SK-N-SH (cell line): ENCODE results near the gene TMEM234. TPM values are rescaled to one million over a fixed set of nuclear protein-coding genes. Genes with fewer than 3 reads are reported as not detected.

Experiments
- CTCF ChIA-PET: fragments of 300-600, 350-600 bp; formaldehyde crosslinking; extraction: SDS; loops from one replicate; lab custom pipeline; 2021; lab: Yijun Ruan, JAX
- POLR2A ChIA-PET: fragments of 350-600 bp; sonication (Branson Sonifier 250); formaldehyde crosslinking; extraction: SDS; loops from one replicate; lab custom pipeline; 2020; ENCODE audit warnings: antibody characterized with exemption, inconsistent platforms; lab: Yijun Ruan, JAX
- DNase-seq: peaks from one replicate; pipeline ENCODE4 v3.0.0; 2012
- H2AFZ ChIP-seq: fragments of 200-600 bp; sonication (generic); 2 replicates; pipeline ENCODE4 v1.8.1; 2016; ENCODE audit warnings: antibody characterized with exemption, mild to moderate bottlenecking, low read depth
- H3F3A ChIP-seq: fragments of 200-600 bp; sonication (generic); replicated peaks from 2 replicates; pipeline ENCODE3; 2016; ENCODE audit warnings: antibody characterized with exemption, mild to moderate bottlenecking; ENCODE audit not compliant: insufficient read depth
- H3K27ac ChIP-seq, 2 experiments: fragments of 200-500 bp in 1 of 2; fragments of 200-600 bp in 1 of 2; sonication (Bioruptor generic) in 1 of 2; sonication (generic), shearing (Covaris generic) in 1 of 2; 2 replicates each; pipeline versions ENCODE4 v1.5.1 to v1.6.1; 2014 to 2016; ENCODE audit warnings: low read depth in 2 of 2, inconsistent platforms in 1 of 2, low read length in 1 of 2, mild to moderate bottlenecking in 1 of 2, mixed read lengths in 1 of 2
- H3K27me3 ChIP-seq: fragments of 200-600 bp; sonication (generic), shearing (Covaris generic); 2 replicates; pipeline ENCODE4 v1.6.1; 2016; ENCODE audit warnings: mixed run types; ENCODE audit not compliant: insufficient read depth
- H3K36me3 ChIP-seq, 2 experiments: fragments of 200-500 bp in 1 of 2; fragments of 200-600 bp in 1 of 2; sonication (Bioruptor generic) in 1 of 2; sonication (generic) in 1 of 2; replicated peaks in 1 of 2; 2 replicates each; pipeline versions ENCODE3 to v1.5.1; 2014 to 2016; ENCODE audit warnings: low read length in 1 of 2, mild to moderate bottlenecking in 1 of 2; ENCODE audit not compliant: insufficient read depth in 2 of 2, control insufficient read depth in 1 of 2
- H3K4me1 ChIP-seq, 2 experiments: fragments of 200-500 bp in 1 of 2; fragments of 200-600 bp in 1 of 2; sonication (Bioruptor generic) in 1 of 2; sonication (generic), shearing (Covaris generic) in 1 of 2; 2 replicates each; pipeline versions ENCODE4 v1.5.1 to v1.6.1; 2014 to 2016; ENCODE audit warnings: low read depth in 1 of 2, low read length in 1 of 2, mixed run types in 1 of 2; ENCODE audit not compliant: insufficient read depth in 2 of 2, control insufficient read depth in 1 of 2
- H3K4me2 ChIP-seq: fragments of 200-600 bp; sonication (generic), shearing (Covaris generic); 2 replicates; pipeline ENCODE4 v1.6.1; 2017; ENCODE audit warnings: mixed run types
- H3K4me3 ChIP-seq, 2 experiments: fragments of 200-500 bp in 1 of 2; fragments of 200-600 bp in 1 of 2; sonication (Bioruptor generic) in 1 of 2; sonication (generic), shearing (Covaris generic) in 1 of 2; 2 replicates each; pipeline versions ENCODE4 v1.5.1 to v1.8.1; 2014 to 2016; ENCODE audit warnings: low read depth in 2 of 2, inconsistent platforms in 1 of 2, low read length in 1 of 2, mild to moderate bottlenecking in 1 of 2, mixed read lengths in 1 of 2, moderate library complexity in 1 of 2
- H3K79me2 ChIP-seq: fragments of 200-600 bp; sonication (generic); 2 replicates; pipeline ENCODE4 v1.8.1; 2017; ENCODE audit warnings: mild to moderate bottlenecking; ENCODE audit not compliant: insufficient read depth
- H3K9ac ChIP-seq: fragments of 200-600 bp; sonication (generic); 2 replicates; pipeline ENCODE4 v1.6.1; 2017; ENCODE audit warnings: mixed run types
- H3K9me2 ChIP-seq: fragments of 200-600 bp; sonication (generic); 2 replicates; pipeline ENCODE4 v1.6.1; 2017; ENCODE audit warnings: mixed run types
- H3K9me3 ChIP-seq: fragments of 200-600 bp; sonication (generic); 2 replicates; pipeline ENCODE4 v1.6.1; 2017; ENCODE audit warnings: mixed run types, mild to moderate bottlenecking, moderate library complexity
- H4K20me1 ChIP-seq: fragments of 200-600 bp; sonication (generic); 2 replicates; pipeline ENCODE4 v1.6.1; 2017; ENCODE audit warnings: mild to moderate bottlenecking, mixed run types; ENCODE audit not compliant: insufficient read depth
- EP300 ChIP-seq, 2 experiments: IDR thresholded peaks; 2 replicates each; pipeline versions ENCODE4 v1.4.0 to v1.6.1; 2012; ENCODE audit warnings: borderline replicate concordance in 1 of 2, low read depth in 1 of 2, low read length in 1 of 2
- FOXJ3 ChIP-seq: sonication (generic); formaldehyde crosslinking; IDR thresholded peaks from 2 replicates; pipeline ENCODE4 v1.5.1; 2020; ENCODE audit warnings: mild to moderate bottlenecking, missing genetic modification reagents
- JUND ChIP-seq: IDR thresholded peaks from 2 replicates; pipeline ENCODE4 v1.4.0; 2012
- POLR2AphosphoS5 ChIP-seq: IDR thresholded peaks from 2 replicates; pipeline ENCODE4 v1.6.1; 2012; ENCODE audit warnings: low read depth, low read length
- SIN3A ChIP-seq: IDR thresholded peaks from 2 replicates; pipeline ENCODE4 v1.6.1; 2012; ENCODE audit warnings: low read depth, mild to moderate bottlenecking, low read length, moderate library complexity, borderline replicate concordance
- WGBS: methylation state at CpG from one replicate; pipeline ENCODE4 v1.1.6; 2017; ENCODE audit warnings: low lambda C conversion rate; 5-methylcytosine and 5-hydroxymethylcytosine counted together
- polyA plus RNA-seq, 3 experiments: library from polyadenylated mRNA; depleted of rRNA; stranded (reverse); fragments of >200 nt; gene quantifications; 2 replicates each; pipeline ENCODE4 v1.2.3, GENCODE V29; 2012
- TF ChIP-seq, protein P1 (sequence below): IDR thresholded peaks from 2 replicates; pipeline ENCODE4 v1.6.1; 2012; ENCODE audit warnings: mild to moderate bottlenecking, low read depth, low read length, moderate library complexity

The TMEM234 gene
- polyA plus RNA-seq, 1 of the 3 experiments (the other 2 are of a cell fraction) = 31.9 TPM

DNA sequence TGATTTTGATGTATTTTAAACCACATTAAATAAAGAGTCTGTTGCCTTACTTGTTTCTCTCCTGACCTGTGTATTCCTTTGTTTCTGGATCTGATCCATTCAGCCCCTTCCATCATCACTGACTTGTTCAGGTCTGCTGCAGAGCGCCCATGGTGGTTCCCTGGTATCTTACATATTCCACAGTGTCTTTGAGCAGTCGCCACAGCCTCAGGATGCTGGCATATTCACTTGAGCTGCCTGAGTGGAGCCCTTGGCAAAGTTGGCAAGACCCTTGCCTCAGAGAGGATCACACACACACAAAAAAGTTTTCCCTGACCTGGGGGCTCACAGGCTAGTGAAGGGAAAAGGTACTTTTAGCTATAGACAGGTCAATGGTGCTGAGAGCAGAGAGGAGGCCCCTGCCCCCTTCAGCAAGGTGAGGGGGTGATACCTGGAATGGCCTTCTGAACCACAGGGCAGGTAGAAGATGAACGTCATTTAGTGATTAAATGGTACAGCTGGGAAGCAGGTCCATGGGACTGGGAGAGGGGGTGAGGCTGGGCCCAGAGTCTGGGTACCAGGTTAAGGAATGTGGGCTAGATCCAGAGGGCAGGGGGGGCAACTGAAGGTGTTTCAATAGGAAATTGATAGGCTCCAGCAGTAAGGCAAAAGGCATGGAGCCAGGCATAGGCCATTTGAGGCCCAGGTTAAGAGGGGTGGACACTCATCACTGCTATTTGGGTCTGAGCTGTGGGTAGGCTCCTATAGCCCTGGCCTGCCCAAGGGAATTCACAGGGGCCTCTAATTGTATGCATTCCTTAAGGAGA is 23.7 kb downstream of the TMEM234 start:
- H3K4me1 ChIP-seq = peaks cover 22 to 30% of the 10 kb centered on the region in 2 experiments; a peak in 3 of 4 replicates
- peak overlapping the region in 1 of 2 experiments; percentile 91; a peak in 2 of 4 replicates for H3K27ac ChIP-seq
- H3K9me2 ChIP-seq = no peaks in the 10 kb centered on the region
- no peak overlapping the region for H3K4me2 ChIP-seq
- no peak overlapping the region for H3K9ac ChIP-seq
- H3F3A ChIP-seq = peaks cover 18% of the 10 kb centered on the region
- no peaks in the 10 kb centered on the region for H3K79me2 ChIP-seq
- ChIA-PET CTCF (interaction anchor here (0.6 to 1.7 kb wide), 4 partner anchors 18 to 882 kb away, joined by 3 to 10 read pairs (median 5); no protein-coding TSS in a partner anchor), POLR2A (interaction anchor here (0.9 to 3.4 kb wide), 3 partner anchors 10 to 43 kb away, joined by 4 to 19 read pairs (median 5); partner anchors contain the start of genes DCDC2B and TXLNA)
- TF ChIP-seq POLR2AphosphoS5 = peak; percentile 37
- TF ChIP-seq, protein P1, sequence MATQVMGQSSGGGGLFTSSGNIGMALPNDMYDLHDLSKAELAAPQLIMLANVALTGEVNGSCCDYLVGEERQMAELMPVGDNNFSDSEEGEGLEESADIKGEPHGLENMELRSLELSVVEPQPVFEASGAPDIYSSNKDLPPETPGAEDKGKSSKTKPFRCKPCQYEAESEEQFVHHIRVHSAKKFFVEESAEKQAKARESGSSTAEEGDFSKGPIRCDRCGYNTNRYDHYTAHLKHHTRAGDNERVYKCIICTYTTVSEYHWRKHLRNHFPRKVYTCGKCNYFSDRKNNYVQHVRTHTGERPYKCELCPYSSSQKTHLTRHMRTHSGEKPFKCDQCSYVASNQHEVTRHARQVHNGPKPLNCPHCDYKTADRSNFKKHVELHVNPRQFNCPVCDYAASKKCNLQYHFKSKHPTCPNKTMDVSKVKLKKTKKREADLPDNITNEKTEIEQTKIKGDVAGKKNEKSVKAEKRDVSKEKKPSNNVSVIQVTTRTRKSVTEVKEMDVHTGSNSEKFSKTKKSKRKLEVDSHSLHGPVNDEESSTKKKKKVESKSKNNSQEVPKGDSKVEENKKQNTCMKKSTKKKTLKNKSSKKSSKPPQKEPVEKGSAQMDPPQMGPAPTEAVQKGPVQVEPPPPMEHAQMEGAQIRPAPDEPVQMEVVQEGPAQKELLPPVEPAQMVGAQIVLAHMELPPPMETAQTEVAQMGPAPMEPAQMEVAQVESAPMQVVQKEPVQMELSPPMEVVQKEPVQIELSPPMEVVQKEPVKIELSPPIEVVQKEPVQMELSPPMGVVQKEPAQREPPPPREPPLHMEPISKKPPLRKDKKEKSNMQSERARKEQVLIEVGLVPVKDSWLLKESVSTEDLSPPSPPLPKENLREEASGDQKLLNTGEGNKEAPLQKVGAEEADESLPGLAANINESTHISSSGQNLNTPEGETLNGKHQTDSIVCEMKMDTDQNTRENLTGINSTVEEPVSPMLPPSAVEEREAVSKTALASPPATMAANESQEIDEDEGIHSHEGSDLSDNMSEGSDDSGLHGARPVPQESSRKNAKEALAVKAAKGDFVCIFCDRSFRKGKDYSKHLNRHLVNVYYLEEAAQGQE = no peak
- no peak overlapping the region for H3K4me3 ChIP-seq
- no peaks in the 10 kb centered on the region for H4K20me1 ChIP-seq
- H3K9me3 ChIP-seq = no peaks in the 10 kb centered on the region
- no peaks in the 10 kb centered on the region for H3K27me3 ChIP-seq
- H2AFZ ChIP-seq = no peak overlapping the region
- no peak for DNase-seq
- peaks cover 28 to 47% of the 10 kb centered on the region in 2 experiments for H3K36me3 ChIP-seq
- WGBS = 89% methylated on average over 3 of the region's 3 CpGs

- CTCF ChIA-PET = interaction anchor here (0.8 to 1.7 kb wide), 5 partner anchors 18 to 50 kb away, joined by 3 to 10 read pairs (median 5); partner anchors contain the start of gene TXLNA
- no peak overlapping the region; a peak in 2 of 4 replicates for H3K27ac ChIP-seq
- H3K9me3 ChIP-seq = no peaks in the 10 kb centered on the region
- TF ChIP-seq JUND (no peak), SIN3A (no peak), EP300 (IDR thresholded peaks at IDR 0.05; ENCODE audit: borderline replicate concordance in 1 of 2, low read depth in 1 of 2, low read length in 1 of 2) (no peak), FOXJ3 (no peak)
- no peaks in the 10 kb centered on the region for H3K79me2 ChIP-seq
- no peak overlapping the region for H3K4me2 ChIP-seq
- no peaks in the 10 kb centered on the region for H4K20me1 ChIP-seq
- no peak for DNase-seq
- POLR2A ChIA-PET = interaction anchor here (0.7 to 3.4 kb wide), 4 partner anchors 11 to 82 kb away, joined by 3 to 19 read pairs (median 4); partner anchors contain the start of genes DCDC2B and TXLNA
- 93% methylated on average over 2 of the region's 6 CpGs for WGBS
- H3F3A ChIP-seq = peaks cover 18% of the 10 kb centered on the region
- H3K9me2 ChIP-seq = no peaks in the 10 kb centered on the region
- peaks cover 34 to 52% of the 10 kb centered on the region in 2 experiments for H3K36me3 ChIP-seq
- H3K27me3 ChIP-seq = no peaks in the 10 kb centered on the region
- no peak overlapping the region for H2AFZ ChIP-seq
- no peak overlapping the region for H3K9ac ChIP-seq
- H3K4me3 ChIP-seq = no peak overlapping the region
- H3K4me1 ChIP-seq = peaks cover 22 to 30% of the 10 kb centered on the region in 2 experiments; a peak in 3 of 4 replicates
These were observed 24.3 kb downstream of the TMEM234 start for GRCh38 chr1:32197837-32198236.
